DOHH2 (cell line): ENCODE data around the gene ALPK1.

Experiments
- EZH2phosphoT487 ChIP-seq: fragments of 200-600 bp; sonication (generic); IDR thresholded peaks from 2 replicates; pipeline ENCODE4 v1.6.1; 2017; ENCODE audit warnings: borderline replicate concordance, mild to moderate bottlenecking, antibody characterized with exemption, low read length, moderate library complexity, mixed read lengths
- TF ChIP-seq, protein P1 (sequence below): fragments of 200-600 bp; sonication (generic); IDR thresholded peaks from one replicate; pipeline ENCODE4 v1.5.1; 2014; ENCODE audit warnings: antibody characterized with exemption, mild to moderate bottlenecking, low read depth, low read length; ENCODE audit not compliant: poor library complexity, severe bottlenecking

DNA sequence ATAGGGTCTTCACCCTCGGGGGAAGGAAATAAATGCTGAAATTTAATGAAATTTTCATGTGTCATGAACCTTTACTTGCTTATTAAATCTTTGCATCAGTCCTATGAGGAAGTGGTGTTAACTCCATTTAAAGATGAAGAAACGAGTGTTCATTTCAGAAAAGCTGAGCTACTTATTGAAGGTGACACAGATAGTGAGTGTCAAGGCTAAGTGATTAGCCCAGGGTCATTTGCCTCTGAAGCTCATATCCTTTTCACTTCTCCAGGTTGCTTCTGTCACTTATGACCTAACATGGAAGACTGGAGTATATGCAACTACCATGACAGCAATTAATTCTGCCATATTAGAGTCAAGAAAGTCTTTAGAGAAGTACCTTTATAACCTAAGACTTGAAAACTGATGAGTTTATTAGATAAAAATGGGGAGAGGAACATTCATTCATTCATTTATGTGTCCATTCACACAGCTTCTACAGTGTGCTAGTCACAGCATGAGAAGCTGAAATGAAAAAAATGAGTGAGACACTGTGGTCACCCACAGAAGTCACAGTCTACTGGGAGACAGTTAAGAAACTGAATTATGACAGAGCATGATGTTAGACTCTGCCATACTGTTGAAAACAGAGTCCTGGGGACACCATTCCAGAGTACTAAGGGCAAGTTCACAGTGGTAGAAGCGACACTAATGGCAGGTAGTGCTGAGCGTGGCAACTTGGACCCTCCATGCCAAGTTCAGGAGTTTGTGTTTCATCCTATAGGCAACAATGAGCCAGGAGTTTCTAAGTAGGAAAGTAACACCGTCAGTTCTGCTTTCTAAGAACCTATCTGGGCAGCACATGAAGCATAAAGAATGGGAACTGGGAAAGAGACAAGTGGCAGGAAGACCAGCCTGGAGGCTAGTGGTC, 21.3 kb downstream of the ALPK1 start:
- TF ChIP-seq, protein P1, sequence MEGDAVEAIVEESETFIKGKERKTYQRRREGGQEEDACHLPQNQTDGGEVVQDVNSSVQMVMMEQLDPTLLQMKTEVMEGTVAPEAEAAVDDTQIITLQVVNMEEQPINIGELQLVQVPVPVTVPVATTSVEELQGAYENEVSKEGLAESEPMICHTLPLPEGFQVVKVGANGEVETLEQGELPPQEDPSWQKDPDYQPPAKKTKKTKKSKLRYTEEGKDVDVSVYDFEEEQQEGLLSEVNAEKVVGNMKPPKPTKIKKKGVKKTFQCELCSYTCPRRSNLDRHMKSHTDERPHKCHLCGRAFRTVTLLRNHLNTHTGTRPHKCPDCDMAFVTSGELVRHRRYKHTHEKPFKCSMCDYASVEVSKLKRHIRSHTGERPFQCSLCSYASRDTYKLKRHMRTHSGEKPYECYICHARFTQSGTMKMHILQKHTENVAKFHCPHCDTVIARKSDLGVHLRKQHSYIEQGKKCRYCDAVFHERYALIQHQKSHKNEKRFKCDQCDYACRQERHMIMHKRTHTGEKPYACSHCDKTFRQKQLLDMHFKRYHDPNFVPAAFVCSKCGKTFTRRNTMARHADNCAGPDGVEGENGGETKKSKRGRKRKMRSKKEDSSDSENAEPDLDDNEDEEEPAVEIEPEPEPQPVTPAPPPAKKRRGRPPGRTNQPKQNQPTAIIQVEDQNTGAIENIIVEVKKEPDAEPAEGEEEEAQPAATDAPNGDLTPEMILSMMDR = no peak
- no peak for TF ChIP-seq EZH2phosphoT487
